Neural cell (in vitro differentiated cells): ENCODE results near the gene ANKRD34B. TPM values are rescaled to one million over a fixed set of nuclear protein-coding genes. Genes with fewer than 3 reads are reported as not detected.
"Not testable (repeated sequence)": the region's sequence is repeated elsewhere in the genome, so short reads cannot be mapped to it uniquely, and the experiment has no call there.

Experiments used
- H2AFZ ChIP-seq: fragments of 200-600, 300-800 bp; sonication (generic), shearing (Covaris generic); 2 replicates; pipeline ENCODE4 v1.6.0; 2014; ENCODE audit warnings: low read depth, mild to moderate bottlenecking, antibody characterized with exemption, low read length, moderate library complexity
- H3F3A ChIP-seq: fragments of 200-600 bp; shearing (Covaris generic); 2 replicates; pipeline ENCODE4 v1.6.1; 2016; ENCODE audit warnings: mild to moderate bottlenecking, moderate library complexity, mixed read lengths, antibody characterized with exemption, low read length; ENCODE audit not compliant: insufficient read depth, poor library complexity, severe bottlenecking
- H3K27ac ChIP-seq: fragments of 200-600, 300-800 bp; sonication (generic), shearing (Covaris generic); 2 replicates; pipeline ENCODE4 v1.5.1; 2014; ENCODE audit warnings: mild to moderate bottlenecking, low read length, moderate library complexity
- H3K27me3 ChIP-seq: fragments of 300-800, 200-600 bp; sonication (generic), shearing (Covaris generic); 2 replicates; pipeline ENCODE4 v1.6.0; 2014; ENCODE audit warnings: mild to moderate bottlenecking, low read depth, low read length, moderate library complexity; ENCODE audit not compliant: insufficient read depth
- H3K36me3 ChIP-seq: fragments of 300-800, 200-600 bp; sonication (generic), shearing (Covaris generic); 2 replicates; pipeline ENCODE4 v1.5.1; 2014; ENCODE audit warnings: mild to moderate bottlenecking, antibody characterized with exemption, low read length, moderate library complexity; ENCODE audit not compliant: insufficient read depth
- H3K4me2 ChIP-seq: fragments of 300-800, 200-600 bp; sonication (generic), shearing (Covaris generic); 2 replicates; pipeline ENCODE4 v1.6.0; 2014; ENCODE audit warnings: mild to moderate bottlenecking, low read length
- H3K4me3 ChIP-seq: fragments of 300-800, 200-600 bp; sonication (generic), shearing (Covaris generic); 2 replicates; pipeline ENCODE4 v1.5.1; 2014; ENCODE audit warnings: mild to moderate bottlenecking, low read length, moderate library complexity
- H3K79me2 ChIP-seq: fragments of 200-600 bp; shearing (Covaris generic); replicated peaks from 2 replicates; pipeline ENCODE4 v1.6.0; 2014; ENCODE audit warnings: mild to moderate bottlenecking, low read length, moderate library complexity; ENCODE audit not compliant: insufficient read depth
- H3K9ac ChIP-seq: fragments of 300-800, 200-600 bp; sonication (generic), shearing (Covaris generic); 2 replicates; pipeline ENCODE4 v1.6.1; 2016; ENCODE audit warnings: mild to moderate bottlenecking, low read length, mixed read lengths
- H3K9me2 ChIP-seq: fragments of 200-600 bp; shearing (Covaris generic); 2 replicates; pipeline ENCODE4 v1.6.1; 2016; ENCODE audit warnings: mild to moderate bottlenecking, low read length, mixed read lengths; ENCODE audit not compliant: insufficient read depth
- H3K9me3 ChIP-seq: fragments of 200-600, 300-800 bp; sonication (generic), shearing (Covaris generic); 2 replicates; pipeline ENCODE4 v1.6.1; 2016; ENCODE audit warnings: mild to moderate bottlenecking, mixed run types, low read length, moderate library complexity, mixed read lengths
- H4K20me1 ChIP-seq: fragments of 200-600 bp; shearing (Covaris generic); 2 replicates; pipeline ENCODE4 v1.6.1; 2016; ENCODE audit warnings: mild to moderate bottlenecking, mixed run types; ENCODE audit not compliant: insufficient read depth
- EP300 ChIP-seq: fragments of 450-650 bp; conservative IDR thresholded peaks from 2 replicates; pipeline ENCODE4 v1.6.1; 2014; ENCODE audit warnings: antibody characterized with exemption, mild to moderate bottlenecking, moderate library complexity; ENCODE audit not compliant: poor library complexity, severe bottlenecking
- EZH2 ChIP-seq: fragments of 200-600, 300-800 bp; shearing (Covaris generic), sonication (generic); IDR thresholded peaks from 2 replicates; pipeline ENCODE4 v1.6.1; 2014; ENCODE audit warnings: antibody characterized with exemption, low read length, borderline replicate concordance, mild to moderate bottlenecking; ENCODE audit not compliant: insufficient read depth, poor library complexity, severe bottlenecking
- MXI1 ChIP-seq: fragments of 450-650 bp; conservative IDR thresholded peaks from 2 replicates; pipeline ENCODE4 v1.6.1; 2014; ENCODE audit warnings: antibody characterized with exemption, mild to moderate bottlenecking; ENCODE audit not compliant: poor library complexity, severe bottlenecking
- POLR2AphosphoS5 ChIP-seq: IDR thresholded peaks from 2 replicates; pipeline ENCODE4 v1.6.1; 2012
- RAD21 ChIP-seq: fragments of 450-650 bp; conservative IDR thresholded peaks from 2 replicates; pipeline ENCODE4 v1.6.1; 2014; ENCODE audit warnings: antibody characterized with exemption, mild to moderate bottlenecking, moderate library complexity
- SMC3 ChIP-seq: fragments of 450-650 bp; conservative IDR thresholded peaks from 2 replicates; pipeline ENCODE4 v1.6.1; 2014; ENCODE audit warnings: antibody characterized with exemption, mild to moderate bottlenecking, moderate library complexity; ENCODE audit not compliant: poor library complexity
- TAF1 ChIP-seq: IDR thresholded peaks from 2 replicates; pipeline ENCODE4 v1.6.1; 2012; ENCODE audit warnings: low read depth
- polyA plus RNA-seq: library from polyadenylated mRNA; depleted of rRNA; stranded (reverse); fragments of >200 nt; gene quantifications from 2 replicates; pipeline ENCODE4 v1.2.3, GENCODE V29; 2014
- TF ChIP-seq, protein P1 (sequence below): IDR thresholded peaks from 2 replicates; pipeline ENCODE4 v1.6.1; 2012; ENCODE audit warnings: borderline replicate concordance
- TF ChIP-seq, protein P2 (sequence below): fragments of 450-650 bp; IDR thresholded peaks from 2 replicates; pipeline ENCODE4 v1.5.1; 2014; ENCODE audit warnings: antibody characterized with exemption, mild to moderate bottlenecking, moderate library complexity; ENCODE audit not compliant: poor library complexity, severe bottlenecking

ANKRD34B gene
- polyA plus RNA-seq, 1 donor from 2014 or later: 0.32 TPM

GRCh38 chr5:80584770-80585169 is 14.7 kb upstream of the ANKRD34B start:
- Histone ChIP-seq H2AFZ (no peak overlapping the region), H3K27me3 (no peaks in the 10 kb centered on the region)

DNA sequence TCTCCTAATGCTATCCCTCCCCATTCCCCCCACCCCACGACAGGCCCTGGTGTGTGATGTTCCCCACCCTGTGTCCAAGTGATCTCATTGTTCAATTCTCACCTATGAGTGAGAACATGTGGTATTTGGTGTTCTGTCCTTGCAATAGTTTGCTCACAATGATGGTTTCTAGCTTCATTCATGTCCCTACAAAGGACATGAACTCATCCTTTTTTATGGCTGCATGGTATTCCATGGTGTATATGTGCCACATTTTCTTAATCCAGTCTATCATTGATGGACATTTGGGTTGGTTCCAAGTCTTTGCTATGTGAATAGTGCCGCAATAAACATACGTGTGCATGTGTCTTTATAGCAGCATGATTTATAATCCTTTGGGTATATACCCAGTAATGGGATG is 10.2 kb upstream of the ANKRD34B start:
- H4K20me1 ChIP-seq, H3K27me3 ChIP-seq, H3K4me3 ChIP-seq, H3K9ac ChIP-seq, H3K79me2 ChIP-seq, H2AFZ ChIP-seq, H3F3A ChIP-seq, H3K27ac ChIP-seq, H3K36me3 ChIP-seq, H3K9me3 ChIP-seq, H3K4me2 ChIP-seq, H3K9me2 ChIP-seq: not testable (repeated sequence)

More at GRCh38 chr5:80584770-80585169, 14.7 kb upstream of the ANKRD34B start:
- no peak overlapping the region for H3K27ac ChIP-seq
- H3K9me2 ChIP-seq: no peaks in the 10 kb centered on the region
- H3K9me3 ChIP-seq: no peaks in the 10 kb centered on the region
- TF ChIP-seq, protein P1, sequence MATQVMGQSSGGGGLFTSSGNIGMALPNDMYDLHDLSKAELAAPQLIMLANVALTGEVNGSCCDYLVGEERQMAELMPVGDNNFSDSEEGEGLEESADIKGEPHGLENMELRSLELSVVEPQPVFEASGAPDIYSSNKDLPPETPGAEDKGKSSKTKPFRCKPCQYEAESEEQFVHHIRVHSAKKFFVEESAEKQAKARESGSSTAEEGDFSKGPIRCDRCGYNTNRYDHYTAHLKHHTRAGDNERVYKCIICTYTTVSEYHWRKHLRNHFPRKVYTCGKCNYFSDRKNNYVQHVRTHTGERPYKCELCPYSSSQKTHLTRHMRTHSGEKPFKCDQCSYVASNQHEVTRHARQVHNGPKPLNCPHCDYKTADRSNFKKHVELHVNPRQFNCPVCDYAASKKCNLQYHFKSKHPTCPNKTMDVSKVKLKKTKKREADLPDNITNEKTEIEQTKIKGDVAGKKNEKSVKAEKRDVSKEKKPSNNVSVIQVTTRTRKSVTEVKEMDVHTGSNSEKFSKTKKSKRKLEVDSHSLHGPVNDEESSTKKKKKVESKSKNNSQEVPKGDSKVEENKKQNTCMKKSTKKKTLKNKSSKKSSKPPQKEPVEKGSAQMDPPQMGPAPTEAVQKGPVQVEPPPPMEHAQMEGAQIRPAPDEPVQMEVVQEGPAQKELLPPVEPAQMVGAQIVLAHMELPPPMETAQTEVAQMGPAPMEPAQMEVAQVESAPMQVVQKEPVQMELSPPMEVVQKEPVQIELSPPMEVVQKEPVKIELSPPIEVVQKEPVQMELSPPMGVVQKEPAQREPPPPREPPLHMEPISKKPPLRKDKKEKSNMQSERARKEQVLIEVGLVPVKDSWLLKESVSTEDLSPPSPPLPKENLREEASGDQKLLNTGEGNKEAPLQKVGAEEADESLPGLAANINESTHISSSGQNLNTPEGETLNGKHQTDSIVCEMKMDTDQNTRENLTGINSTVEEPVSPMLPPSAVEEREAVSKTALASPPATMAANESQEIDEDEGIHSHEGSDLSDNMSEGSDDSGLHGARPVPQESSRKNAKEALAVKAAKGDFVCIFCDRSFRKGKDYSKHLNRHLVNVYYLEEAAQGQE: no peak
- TF ChIP-seq, protein P2, sequence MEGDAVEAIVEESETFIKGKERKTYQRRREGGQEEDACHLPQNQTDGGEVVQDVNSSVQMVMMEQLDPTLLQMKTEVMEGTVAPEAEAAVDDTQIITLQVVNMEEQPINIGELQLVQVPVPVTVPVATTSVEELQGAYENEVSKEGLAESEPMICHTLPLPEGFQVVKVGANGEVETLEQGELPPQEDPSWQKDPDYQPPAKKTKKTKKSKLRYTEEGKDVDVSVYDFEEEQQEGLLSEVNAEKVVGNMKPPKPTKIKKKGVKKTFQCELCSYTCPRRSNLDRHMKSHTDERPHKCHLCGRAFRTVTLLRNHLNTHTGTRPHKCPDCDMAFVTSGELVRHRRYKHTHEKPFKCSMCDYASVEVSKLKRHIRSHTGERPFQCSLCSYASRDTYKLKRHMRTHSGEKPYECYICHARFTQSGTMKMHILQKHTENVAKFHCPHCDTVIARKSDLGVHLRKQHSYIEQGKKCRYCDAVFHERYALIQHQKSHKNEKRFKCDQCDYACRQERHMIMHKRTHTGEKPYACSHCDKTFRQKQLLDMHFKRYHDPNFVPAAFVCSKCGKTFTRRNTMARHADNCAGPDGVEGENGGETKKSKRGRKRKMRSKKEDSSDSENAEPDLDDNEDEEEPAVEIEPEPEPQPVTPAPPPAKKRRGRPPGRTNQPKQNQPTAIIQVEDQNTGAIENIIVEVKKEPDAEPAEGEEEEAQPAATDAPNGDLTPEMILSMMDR: no peak
- TF ChIP-seq MXI1: no peak
- no peak for TF ChIP-seq EP300
- no peak for TF ChIP-seq POLR2AphosphoS5
- no peak for TF ChIP-seq SMC3
- H3K79me2 ChIP-seq: no peaks in the 10 kb centered on the region
- no peak overlapping the region for H3K4me3 ChIP-seq
- H3K4me2 ChIP-seq: no peak overlapping the region
- no peaks in the 10 kb centered on the region for H3K36me3 ChIP-seq
- H3K9ac ChIP-seq: no peak overlapping the region
- no peaks in the 10 kb centered on the region for H4K20me1 ChIP-seq
- H3F3A ChIP-seq: no peaks in the 10 kb centered on the region

- no peaks in the 10 kb centered on the region for H4K20me1 ChIP-seq
- H3K36me3 ChIP-seq: no peaks in the 10 kb centered on the region
- H3K27me3 ChIP-seq: no peaks in the 10 kb centered on the region
- H3F3A ChIP-seq: no peaks in the 10 kb centered on the region
- H3K4me2 ChIP-seq: no peak overlapping the region
- no peaks in the 10 kb centered on the region for H3K79me2 ChIP-seq
- no peak overlapping the region for H3K4me3 ChIP-seq
- TF ChIP-seq SMC3: no peak
- no peak for TF ChIP-seq EP300
- TF ChIP-seq, protein P1: no peak
- TF ChIP-seq POLR2AphosphoS5: no peak
- TF ChIP-seq, protein P2: no peak
- no peak for TF ChIP-seq TAF1
- TF ChIP-seq RAD21: no peak
- no peak for TF ChIP-seq MXI1
- TF ChIP-seq EZH2: no peak
- H3K9me3 ChIP-seq: no peaks in the 10 kb centered on the region
- no peak overlapping the region for H3K9ac ChIP-seq
- H3K27ac ChIP-seq: no peak overlapping the region
- no peak overlapping the region for H2AFZ ChIP-seq
- no peaks in the 10 kb centered on the region for H3K9me2 ChIP-seq
Measured at GRCh38 chr5:80579050-80579449, 9.0 kb upstream of the ANKRD34B start.
